SH-SY5Y (cell line): ENCODE measurements around the gene ZNF239.

Source experiments
- GATA2 ChIP-seq: IDR thresholded peaks from 2 replicates; pipeline ENCODE4 v1.6.1; 2011; ENCODE audit warnings: mild to moderate bottlenecking, low read depth, low read length
- GATA3 ChIP-seq: IDR thresholded peaks from 2 replicates; pipeline ENCODE4 v1.6.1; 2011; ENCODE audit warnings: low read depth, mild to moderate bottlenecking, low read length, moderate library complexity

GRCh38 chr10:43596546-43596945 is 22.1 kb upstream of the ZNF239 start:
- no peak for TF ChIP-seq GATA2
- TF ChIP-seq GATA3 = no peak
